ENCODE results near the gene LDHA.
A peak's percentile ranks its signal among the peaks of the same experiment; 100 is the strongest.

LDHA gene

GRCh38 chr11:18394275-18394927, at the start of gene LDHA:
TSS of gene LDHA (plus strand) at chr11:18394563. CDS start at chr11:18396843, 2,280 bp downstream.
- DNase-seq, result peak; percentile 90 to 94

DNA sequence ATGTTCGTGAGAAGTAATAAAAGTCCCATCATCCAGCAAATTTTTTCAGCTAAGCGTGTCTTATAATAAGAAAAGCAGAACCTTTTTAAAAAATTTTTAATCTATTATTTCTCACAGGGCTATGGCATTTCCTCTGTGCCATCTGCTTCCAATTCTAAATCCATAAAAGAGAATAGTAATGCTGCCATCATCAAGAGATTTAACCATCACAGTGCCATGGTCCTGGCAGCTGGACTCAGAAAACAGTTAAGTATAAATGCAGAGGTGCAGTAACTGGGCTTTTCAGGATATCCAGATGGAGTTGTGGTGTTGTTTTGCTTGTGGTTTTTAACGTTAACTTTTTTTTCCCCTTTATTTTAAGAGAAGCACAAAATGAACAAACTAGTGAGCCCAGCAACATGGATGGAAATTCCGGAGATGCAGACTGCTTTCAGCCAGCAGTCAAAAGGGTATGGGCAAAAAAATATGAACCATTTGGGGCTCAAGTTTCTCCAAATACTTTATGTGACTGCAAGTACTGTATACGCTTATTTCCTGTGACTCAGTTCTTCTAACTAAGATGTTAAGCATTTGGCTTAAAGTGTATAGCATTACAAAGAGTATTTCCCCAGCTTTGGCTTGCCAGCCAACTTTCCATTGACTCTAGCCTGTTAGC, 46.8 kb upstream of the LDHA start:
- no peak for DNase-seq

- DNase-seq, result no peak
These were observed 41.8 kb upstream of the LDHA start for GRCh38 chr11:18352581-18352980.

GRCh38 chr11:18358646-18359045, 35.7 kb upstream of the LDHA start:
- DNase-seq, result no peak

- DNase-seq, result no peak
These were observed 33.2 kb upstream of the LDHA start for GRCh38 chr11:18361154-18361553.

DNA sequence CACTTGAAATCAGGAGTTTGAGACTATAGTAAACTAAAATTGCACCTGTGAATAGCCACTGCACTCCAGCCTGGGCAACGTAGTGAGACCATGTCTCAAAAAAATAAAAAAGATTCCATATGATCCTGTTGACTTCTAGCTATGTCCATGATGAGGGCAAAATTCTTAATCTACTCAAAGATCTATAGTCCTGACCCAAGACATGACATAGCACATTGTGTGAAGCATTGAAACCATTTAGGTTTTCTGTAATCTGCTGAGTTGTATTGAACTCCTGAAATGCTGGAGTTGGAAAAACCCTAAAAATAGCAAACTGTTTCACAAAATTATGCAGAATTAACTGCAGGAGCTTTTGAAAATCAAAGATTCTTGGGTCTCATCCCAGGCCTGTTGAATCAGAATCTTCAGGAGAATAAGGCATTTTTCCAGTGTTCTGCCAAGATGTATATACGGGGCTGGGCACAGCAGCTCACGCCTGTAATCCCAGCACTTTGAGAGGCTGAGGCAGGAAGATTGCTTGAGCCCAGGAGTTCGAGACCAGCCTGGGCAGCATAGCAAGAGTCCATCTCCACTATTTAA, 29.8 kb upstream of the LDHA start:
- DNase-seq, result no peak

DNA sequence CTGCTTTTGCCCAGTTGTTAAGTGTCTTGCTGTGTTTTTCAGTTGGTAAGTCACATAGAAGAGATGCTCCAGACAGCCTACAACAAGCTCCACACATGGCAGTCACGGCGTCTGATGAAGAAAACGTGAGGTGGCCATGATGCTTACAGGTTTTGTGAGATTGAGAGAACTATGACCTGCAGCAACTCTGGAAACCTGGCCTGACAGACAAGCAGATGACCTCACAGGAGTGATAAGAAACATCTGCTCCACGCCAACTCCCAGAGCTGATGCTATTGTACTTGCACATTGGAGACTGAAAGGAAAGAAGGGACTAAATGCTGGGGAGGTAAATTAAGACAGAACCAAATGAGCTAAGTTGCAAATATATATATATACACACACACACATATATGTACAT, 28.6 kb upstream of the LDHA start:
- no peak for DNase-seq

DNA sequence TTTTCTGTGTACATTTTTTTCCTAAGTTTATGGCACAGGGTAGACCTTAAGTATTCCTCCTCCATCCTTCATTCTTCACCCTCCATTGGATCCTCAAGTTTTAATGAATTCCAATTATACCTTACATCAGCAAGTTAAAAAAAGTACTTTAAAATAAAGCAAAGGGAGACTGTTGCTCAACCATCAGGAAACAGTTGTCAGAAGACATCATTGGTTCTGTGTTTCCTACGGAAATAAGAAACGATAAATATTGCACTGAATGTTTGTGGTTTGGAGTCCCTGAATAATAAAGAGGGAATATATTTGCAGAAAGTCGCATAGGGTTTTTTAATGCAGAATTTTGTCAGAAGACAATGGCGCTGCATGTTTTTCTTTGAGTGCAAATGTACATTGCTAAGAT, 28.1 kb upstream of the LDHA start:
- peak; percentile 39 to 45 for DNase-seq

- DNase-seq, result no peak
These were observed 26.9 kb upstream of the LDHA start for GRCh38 chr11:18367431-18367830.

DNA sequence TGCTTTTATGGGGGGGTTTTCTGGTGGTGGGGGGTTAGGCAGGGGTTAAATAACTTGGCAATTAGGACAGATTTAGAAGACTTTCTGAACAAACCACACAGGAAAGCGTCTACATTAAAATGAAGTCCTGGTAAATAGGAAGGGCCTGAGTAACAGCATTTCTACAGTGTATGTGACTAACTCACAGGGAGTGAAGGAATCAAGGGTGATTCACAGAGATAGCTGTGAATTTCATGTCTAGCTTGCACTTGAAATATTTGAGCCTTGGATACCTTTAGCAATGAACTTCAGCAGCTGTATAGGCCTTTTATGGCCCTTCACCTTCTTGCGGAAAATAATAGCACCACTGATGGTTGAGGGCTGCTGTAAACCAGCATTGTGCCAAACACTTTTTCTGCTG, 26.1 kb upstream of the LDHA start:
- peak in 1 of 2 experiments; percentile 22 for DNase-seq

- DNase-seq, result no peak
These were observed 25.0 kb upstream of the LDHA start for GRCh38 chr11:18369398-18369797.

DNA sequence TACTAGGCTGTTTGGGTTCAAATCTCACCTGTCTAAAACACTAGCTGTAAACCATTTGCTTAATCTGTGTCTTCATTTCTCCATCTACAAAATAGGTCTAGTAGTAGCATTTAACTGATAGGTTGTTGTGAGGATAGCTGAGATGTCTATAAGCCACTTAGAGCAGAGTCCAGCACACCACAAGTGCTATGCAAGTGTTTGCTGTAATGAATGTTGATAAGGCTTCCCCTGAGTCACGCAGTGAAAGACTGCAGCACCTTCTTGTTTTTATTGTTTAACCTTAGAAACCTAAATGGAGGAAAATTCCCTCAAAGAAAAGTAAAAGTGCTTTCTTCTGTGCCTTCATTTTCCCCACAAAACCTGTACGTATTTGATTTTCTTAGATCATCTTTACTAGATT, 23.1 kb upstream of the LDHA start:
- DNase-seq, result no peak

DNA sequence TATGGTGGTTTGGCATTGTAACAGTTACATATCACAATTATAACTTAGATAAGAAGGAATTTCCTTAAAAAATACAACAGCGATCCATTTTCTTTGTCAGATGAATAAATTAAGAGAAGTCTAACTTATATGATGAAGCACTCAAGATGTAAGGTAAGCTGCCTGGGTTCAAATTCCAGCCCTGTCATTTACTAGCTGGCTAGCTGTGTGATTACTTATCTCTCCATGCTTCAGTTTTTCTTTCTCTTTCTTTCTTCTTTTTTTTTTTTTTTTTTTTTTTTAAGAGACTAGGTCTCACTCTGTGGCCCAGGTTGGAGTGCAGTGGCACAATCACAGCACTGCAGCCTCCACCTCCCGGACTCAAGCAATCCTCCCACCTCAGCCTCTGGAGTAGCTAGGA, 22.2 kb upstream of the LDHA start:
- no peak for DNase-seq

- DNase-seq, result no peak
These were observed 19.4 kb upstream of the LDHA start for GRCh38 chr11:18374956-18375355.

GRCh38 chr11:18375941-18376340, 18.4 kb upstream of the LDHA start:
- no peak for DNase-seq

GRCh38 chr11:18379201-18379600, 15.2 kb upstream of the LDHA start:
- no peak for DNase-seq

DNA sequence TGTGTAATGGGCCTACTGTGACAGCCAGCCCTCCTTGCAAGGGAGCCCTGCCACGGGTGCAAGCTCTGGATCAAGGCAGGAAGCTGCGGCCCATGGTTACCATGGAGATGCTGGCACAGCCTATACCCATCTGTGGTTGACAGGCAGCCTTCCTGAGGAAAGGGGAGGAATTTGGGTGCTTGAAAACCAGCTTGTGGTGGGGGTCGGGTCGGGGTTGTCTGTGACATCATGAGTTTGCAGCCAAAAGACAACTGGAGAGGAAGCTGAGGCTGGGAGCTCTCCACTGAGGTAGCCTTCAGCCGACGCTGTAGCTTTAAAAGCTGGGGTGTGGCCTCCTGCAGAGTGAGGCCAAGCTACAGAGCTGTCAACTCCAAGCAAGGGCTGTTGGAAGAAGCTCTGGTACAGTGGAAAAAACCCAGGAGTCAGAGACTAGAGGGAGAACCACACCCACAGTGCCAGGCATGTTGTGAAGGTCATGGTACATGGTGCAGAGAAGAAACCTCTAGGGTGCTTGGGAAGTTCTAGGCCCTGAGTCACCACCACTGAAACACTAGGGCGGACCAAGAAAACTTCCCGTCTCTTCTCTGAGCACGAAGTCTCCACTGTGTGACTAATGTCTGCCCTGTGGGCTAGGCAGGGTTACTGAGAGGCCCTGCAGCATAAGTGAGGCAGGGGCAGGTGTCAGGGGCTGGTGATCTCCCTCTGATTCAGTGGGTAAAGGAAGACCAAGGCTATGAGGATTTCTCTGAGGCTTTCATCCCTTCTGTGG, 10.8 kb upstream of the LDHA start:
- DNase-seq, result peak; percentile 96 to 98

DNA sequence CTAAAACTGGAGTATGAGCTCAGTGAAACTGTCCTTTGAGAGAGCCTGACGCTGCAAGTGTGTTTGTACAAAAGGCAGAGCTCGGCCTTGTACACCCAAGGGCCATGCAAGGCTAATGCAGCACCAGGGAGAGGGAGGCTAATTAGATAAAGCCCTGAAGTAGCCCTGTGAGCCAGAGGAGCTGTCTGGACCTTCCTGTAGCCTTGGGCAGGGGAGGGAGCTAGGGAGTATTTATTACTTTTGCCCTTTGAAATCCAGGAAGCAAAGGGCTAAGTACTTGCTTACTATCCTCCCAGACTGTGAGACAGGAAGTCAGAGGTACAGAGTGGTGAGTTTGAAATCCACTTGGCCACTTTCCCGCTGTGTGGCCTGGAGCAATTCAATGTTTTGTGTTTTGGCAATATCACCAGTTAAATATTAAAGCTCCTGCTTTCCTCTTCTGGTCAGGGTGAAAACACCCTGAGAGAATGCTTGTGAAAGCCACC, 10.2 kb upstream of the LDHA start:
- peak; percentile 54 to 58 for DNase-seq

DNA sequence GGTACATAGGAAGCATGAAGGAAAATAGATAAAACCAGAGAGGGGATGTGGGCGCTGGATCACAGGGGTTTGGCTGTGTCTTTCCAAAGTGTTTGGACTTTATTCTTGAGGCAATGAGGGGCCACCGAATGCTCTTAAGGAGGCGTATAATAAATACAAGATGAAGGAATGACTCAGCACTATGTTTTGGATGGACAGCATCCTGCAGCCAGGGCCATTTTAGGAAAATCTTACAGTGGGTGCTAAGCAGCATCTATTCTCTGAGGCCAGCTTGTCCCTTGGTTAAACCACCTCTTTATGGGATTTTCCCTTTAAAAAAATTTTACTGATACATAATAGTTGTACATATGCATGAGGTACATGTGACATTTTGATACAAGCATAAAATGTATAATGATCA, 4.3 kb upstream of the LDHA start:
- DNase-seq, result no peak

DNA sequence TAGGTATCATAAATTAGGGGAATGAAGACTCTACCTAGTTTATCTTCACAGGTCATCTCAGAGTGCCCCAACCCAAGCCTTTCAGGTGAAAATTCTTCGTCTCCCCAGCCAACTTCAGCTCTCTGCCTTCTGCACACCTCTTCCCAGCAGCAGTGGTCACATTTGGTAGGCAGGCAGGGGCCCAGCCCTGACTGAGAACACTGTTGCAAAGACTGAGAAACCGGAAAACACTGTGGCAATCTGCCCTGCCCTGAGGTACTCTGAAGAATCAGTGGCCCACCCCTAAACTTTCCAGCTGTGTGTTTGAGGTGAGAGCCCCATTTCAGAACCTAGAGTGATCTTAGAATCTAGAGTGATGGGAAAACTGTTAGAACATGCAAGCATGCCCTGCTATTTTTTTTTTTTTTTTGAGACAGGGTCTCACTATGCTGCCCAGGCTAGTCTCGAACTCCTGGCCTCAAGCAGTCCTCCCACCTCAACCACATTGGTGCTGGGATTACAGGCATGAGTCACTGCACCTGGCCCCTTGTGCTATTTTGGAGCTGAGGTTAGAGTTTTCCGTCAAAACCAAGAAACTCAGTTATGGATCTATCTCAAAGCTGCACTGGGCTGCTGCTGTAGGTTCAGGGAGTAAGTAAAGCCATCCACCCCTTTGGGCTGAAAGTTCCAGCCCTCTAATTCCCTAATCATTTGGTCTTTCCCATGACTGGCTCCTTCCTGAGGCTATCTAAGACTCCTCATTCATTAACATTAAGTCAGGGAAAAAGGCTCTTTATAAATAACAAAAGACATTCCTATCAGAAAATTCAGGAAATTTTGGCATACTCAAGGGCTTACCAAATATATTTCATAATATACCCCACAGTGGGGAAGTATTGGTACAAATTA, 1.7 kb upstream of the LDHA start:
- DNase-seq, result no peak

DNA sequence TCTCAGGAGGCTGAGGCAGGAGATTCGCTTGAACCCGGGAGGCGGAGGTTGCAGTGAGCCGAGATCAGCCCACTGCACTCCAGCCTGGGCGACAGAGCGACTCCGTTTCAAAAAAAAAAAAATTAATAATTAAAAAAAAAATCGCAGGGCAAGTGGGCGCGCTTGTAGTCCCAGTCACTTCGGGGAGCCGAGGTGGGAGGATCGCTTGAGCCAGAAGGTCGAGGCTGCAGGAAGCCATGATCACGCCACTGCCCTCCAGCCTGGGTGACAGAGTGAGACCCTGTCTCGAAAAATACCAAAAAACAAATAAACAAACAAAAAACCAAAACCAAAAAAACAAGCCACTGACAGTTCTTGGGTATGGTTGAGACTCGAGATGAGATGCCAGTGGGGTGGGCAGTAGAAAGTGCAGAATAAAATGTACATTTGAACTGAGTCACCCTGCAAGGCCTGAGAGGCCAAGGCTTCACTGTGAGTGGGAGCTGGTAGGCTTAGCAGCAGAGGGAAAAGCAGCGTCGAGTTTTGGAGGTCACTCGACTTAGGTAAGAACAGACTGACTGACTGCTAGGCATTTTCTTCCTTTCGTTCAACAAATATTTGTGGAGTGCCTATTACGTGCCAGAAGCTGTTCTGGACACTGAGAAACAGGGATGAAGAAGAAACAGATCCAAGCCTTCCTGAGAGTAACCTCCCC, 635 bp upstream of the LDHA start:
- DNase-seq, result peak in 1 of 2 experiments; percentile 47

All from Kasumi-1 (cell line).